Endodermal cell (in vitro differentiated cells): ENCODE measurements around the gene SH3GL2. TPM values are rescaled to one million over a fixed set of nuclear protein-coding genes. Genes with fewer than 3 reads are reported as not detected.

ENCODE experiments used
- DNase-seq: peaks from one replicate; pipeline ENCODE4 v3.0.0-alpha.2; 2017
- H3K27ac ChIP-seq: 2 replicates; pipeline ENCODE4 v1.5.1; 2013; ENCODE audit warnings: mild to moderate bottlenecking, low read depth, low read length, moderate library complexity
- H3K27me3 ChIP-seq: 2 replicates; pipeline ENCODE4 v1.6.1; 2013; ENCODE audit warnings: mild to moderate bottlenecking, low read length, moderate library complexity; ENCODE audit not compliant: insufficient read depth, control insufficient read depth, poor library complexity, severe bottlenecking
- H3K36me3 ChIP-seq: 2 replicates; pipeline ENCODE4 v1.7.0; 2013; ENCODE audit warnings: mild to moderate bottlenecking, low read length, moderate library complexity; ENCODE audit not compliant: control insufficient read depth, insufficient read depth
- H3K4me1 ChIP-seq: one replicate; pipeline ENCODE4 v1.7.0; 2013; ENCODE audit warnings: low read length; ENCODE audit not compliant: control insufficient read depth, insufficient read depth
- H3K4me3 ChIP-seq: 2 replicates; pipeline ENCODE4 v1.5.1; 2013; ENCODE audit warnings: mild to moderate bottlenecking, low read length, moderate library complexity
- H3K9ac ChIP-seq: 2 replicates; pipeline ENCODE4 v1.6.1; 2013; ENCODE audit warnings: mild to moderate bottlenecking, low read length, moderate library complexity; ENCODE audit not compliant: poor library complexity, severe bottlenecking; ENCODE audit errors: extremely low read depth
- H3K9me3 ChIP-seq: 2 replicates; pipeline ENCODE4 v1.6.1; 2013; ENCODE audit warnings: mild to moderate bottlenecking, low read length, moderate library complexity; ENCODE audit not compliant: control insufficient read depth
- H3K27ac Mint-ChIP-seq: 2 replicates; pipeline ENCODE4 v1.8.0; 2020; ENCODE audit warnings: mixed read lengths
- H3K27me3 Mint-ChIP-seq: 2 replicates; pipeline ENCODE4 v1.8.0; 2021; ENCODE audit warnings: mild to moderate bottlenecking, mixed read lengths; ENCODE audit not compliant: insufficient read depth
- H3K36me3 Mint-ChIP-seq: 2 replicates; pipeline ENCODE4 v1.8.0; 2020; ENCODE audit warnings: low read depth, mixed read lengths
- H3K4me1 Mint-ChIP-seq: 2 replicates; pipeline ENCODE4 v1.8.0; 2020; ENCODE audit warnings: mixed read lengths
- H3K4me3 Mint-ChIP-seq: 2 replicates; pipeline ENCODE4 v1.8.0; 2020; ENCODE audit warnings: mild to moderate bottlenecking, moderate library complexity, mixed read lengths
- H3K9me3 Mint-ChIP-seq: 2 replicates; pipeline ENCODE4 v1.8.0; 2020; ENCODE audit warnings: mild to moderate bottlenecking, mixed read lengths
- CTCF ChIP-seq: fragments of 200-600 bp; sonication (generic); conservative IDR thresholded peaks from 2 replicates; pipeline ENCODE4 v1.5.0; 2021; ENCODE audit warnings: antibody characterized with exemption, mild to moderate bottlenecking
- WGBS, 2 experiments: methylation state at CpG; one replicate each; pipeline versions ENCODE4 v1.1.5 to v1.1.7; 2013; ENCODE audit warnings: missing lambda C conversion rate in 2 of 2, mixed read lengths in 1 of 2; ENCODE audit not compliant: insufficient coverage in 1 of 2, insufficient read length in 1 of 2; 5-methylcytosine and 5-hydroxymethylcytosine counted together
- total RNA-seq, 2 donors: library from RNA; stranded (reverse); fragmentation: NEBNext Ultra II Directional in 1 of 2; extraction: Animal tissue kit (Norgen Biotek cat#: 25700) in 1 of 2; gene quantifications; 2 replicates in 1 of 2; 3 replicates in 1 of 2; pipeline ENCODE4 v1.2.1, GENCODE V29; 2021

Gene SH3GL2
- total RNA-seq, 2 donors from 2014 or later: 3.7 to 7.7 TPM

- H3K27me3 Mint-ChIP-seq: peaks cover 2% of the 10 kb centered on the region
- no peak overlapping the region for H3K4me3 Mint-ChIP-seq
- no peak for TF ChIP-seq CTCF
- Histone ChIP-seq H3K9me3 (no peaks in the 10 kb centered on the region), H3K4me1 (no peaks in the 10 kb centered on the region), H3K27me3 (no peaks in the 10 kb centered on the region), H3K36me3 (no peaks in the 10 kb centered on the region), H3K4me3 (no peak overlapping the region), H3K9ac (no peak overlapping the region), H3K27ac (no peak overlapping the region)
- no peaks in the 10 kb centered on the region for H3K9me3 Mint-ChIP-seq
- no peak overlapping the region for H3K27ac Mint-ChIP-seq
- 85 to 88% methylated on average over 2 to 4 of the region's 4 CpGs for WGBS, 2 experiments
- H3K36me3 Mint-ChIP-seq: no peaks in the 10 kb centered on the region
- DNase-seq: no peak
- H3K4me1 Mint-ChIP-seq: peaks cover 10% of the 10 kb centered on the region
Observed at GRCh38 chr9:17829812-17830385, 251.0 kb downstream of the SH3GL2 start.

- no peak for DNase-seq
- Histone ChIP-seq H3K9me3 (no peaks in the 10 kb centered on the region), H3K27me3 (no peaks in the 10 kb centered on the region), H3K9ac (no peak overlapping the region), H3K4me3 (no peak overlapping the region), H3K27ac (no peak overlapping the region), H3K36me3 (no peaks in the 10 kb centered on the region), H3K4me1 (no peaks in the 10 kb centered on the region)
- TF ChIP-seq CTCF: no peak
- H3K36me3 Mint-ChIP-seq: no peaks in the 10 kb centered on the region
- 38 to 86% methylated on average over 1 to 2 of the region's 2 CpGs for WGBS, 2 experiments
- no peak overlapping the region for H3K4me3 Mint-ChIP-seq
- peaks cover 13% of the 10 kb centered on the region for H3K4me1 Mint-ChIP-seq
- H3K9me3 Mint-ChIP-seq: no peaks in the 10 kb centered on the region
- no peak overlapping the region for H3K27ac Mint-ChIP-seq
- H3K27me3 Mint-ChIP-seq: peaks cover 2% of the 10 kb centered on the region
Observed at GRCh38 chr9:17832812-17833211, 253.9 kb downstream of the SH3GL2 start.

- Mint-ChIP-seq H3K27ac (no peak overlapping the region), H3K9me3 (no peaks in the 10 kb centered on the region), H3K4me3 (no peak overlapping the region), H3K36me3 (no peaks in the 10 kb centered on the region), H3K4me1 (peaks cover 19% of the 10 kb centered on the region), H3K27me3 (peaks cover 2% of the 10 kb centered on the region)
- no peak for DNase-seq
- no peaks in the 10 kb centered on the region for H3K4me1 ChIP-seq
- no peaks in the 10 kb centered on the region for H3K9me3 ChIP-seq
- no peak overlapping the region for H3K9ac ChIP-seq
- no peak for TF ChIP-seq CTCF
- H3K27ac ChIP-seq: no peak overlapping the region
- no peaks in the 10 kb centered on the region for H3K27me3 ChIP-seq
- H3K4me3 ChIP-seq: no peak overlapping the region
- WGBS, 2 experiments: 94 to 98% methylated on average over 7 of the region's 7 CpGs
- H3K36me3 ChIP-seq: no peaks in the 10 kb centered on the region
Observed at GRCh38 chr9:17833846-17834245, 255.0 kb downstream of the SH3GL2 start.
